Esophagus muscularis mucosa (tissue), 3 donors: ENCODE results near the gene SMG6.

Experiments
- POLR2A ChIP-seq: fragments of 450-650 bp; IDR thresholded peaks from one replicate; pipeline ENCODE4 v1.6.1; 2017; ENCODE audit warnings: antibody characterized with exemption, moderate library complexity, mild to moderate bottlenecking, low read depth
- TF ChIP-seq, protein P1 (sequence below), 3 experiments: fragments of 200-600 bp in 2 of 3; fragments of 450-650 bp in 1 of 3; sonication (generic) in 2 of 3; IDR thresholded peaks; one replicate each; pipeline ENCODE4 v1.5.1; 2017 to 2019; ENCODE audit warnings: antibody characterized with exemption in 3 of 3, mild to moderate bottlenecking in 2 of 3, moderate library complexity in 1 of 3

DNA sequence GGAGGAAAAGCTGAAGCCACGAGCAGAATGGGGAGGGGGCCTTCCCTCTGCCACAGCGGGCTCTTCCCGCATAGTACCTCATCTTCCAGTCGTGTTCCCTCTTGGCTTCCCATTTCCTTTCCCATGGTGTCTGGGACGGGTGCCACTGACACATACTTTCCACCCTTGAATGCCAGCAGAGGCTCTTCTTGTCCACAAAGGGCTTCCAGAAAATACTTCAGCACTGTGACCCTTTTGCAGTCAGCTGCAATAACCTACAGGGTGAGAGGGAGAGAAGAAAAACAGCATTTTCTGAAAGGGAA, 218.0 kb downstream of the SMG6 start:
- TF ChIP-seq POLR2A: no peak
- TF ChIP-seq, protein P1, sequence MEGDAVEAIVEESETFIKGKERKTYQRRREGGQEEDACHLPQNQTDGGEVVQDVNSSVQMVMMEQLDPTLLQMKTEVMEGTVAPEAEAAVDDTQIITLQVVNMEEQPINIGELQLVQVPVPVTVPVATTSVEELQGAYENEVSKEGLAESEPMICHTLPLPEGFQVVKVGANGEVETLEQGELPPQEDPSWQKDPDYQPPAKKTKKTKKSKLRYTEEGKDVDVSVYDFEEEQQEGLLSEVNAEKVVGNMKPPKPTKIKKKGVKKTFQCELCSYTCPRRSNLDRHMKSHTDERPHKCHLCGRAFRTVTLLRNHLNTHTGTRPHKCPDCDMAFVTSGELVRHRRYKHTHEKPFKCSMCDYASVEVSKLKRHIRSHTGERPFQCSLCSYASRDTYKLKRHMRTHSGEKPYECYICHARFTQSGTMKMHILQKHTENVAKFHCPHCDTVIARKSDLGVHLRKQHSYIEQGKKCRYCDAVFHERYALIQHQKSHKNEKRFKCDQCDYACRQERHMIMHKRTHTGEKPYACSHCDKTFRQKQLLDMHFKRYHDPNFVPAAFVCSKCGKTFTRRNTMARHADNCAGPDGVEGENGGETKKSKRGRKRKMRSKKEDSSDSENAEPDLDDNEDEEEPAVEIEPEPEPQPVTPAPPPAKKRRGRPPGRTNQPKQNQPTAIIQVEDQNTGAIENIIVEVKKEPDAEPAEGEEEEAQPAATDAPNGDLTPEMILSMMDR (IDR thresholded peaks at IDR 0.05): no peak
